Measurements from ENCODE around the gene SLC22A16. TPM values are rescaled to one million over a fixed set of nuclear protein-coding genes. Genes with fewer than 3 reads are reported as not detected.
"Not testable (repeated sequence)": the region's sequence is repeated elsewhere in the genome, so short reads cannot be mapped to it uniquely, and the experiment has no call there.

Gene SLC22A16
- polyA plus RNA-seq, 4 donors: 0.15 to 0.16 TPM; not detected in 2

- Histone ChIP-seq H3K4me1 (ENCODE audit: control insufficient read depth in 3 of 3, insufficient read depth in 2 of 3, low read depth in 1 of 3, low read length in 2 of 3) (no peaks in the 10 kb centered on the region), H3K27ac (ENCODE audit: low read depth in 1 of 3, low read length in 2 of 3) (no peak overlapping the region), H3K9me3 (ENCODE audit: control insufficient read depth in 2 of 2, insufficient read depth in 1 of 2, low read depth in 1 of 2, low read length in 1 of 2) (no peaks in the 10 kb centered on the region), H3K36me3 (ENCODE audit: control insufficient read depth in 3 of 3, insufficient read depth in 2 of 3, low read depth in 1 of 3, low read length in 3 of 3) (no peaks in the 10 kb centered on the region), H3K4me3 (ENCODE audit: low read depth in 1 of 3, low read length in 3 of 3) (no peak overlapping the region), H3K27me3 (ENCODE audit: control insufficient read depth in 3 of 3, insufficient read depth in 3 of 3, low read length in 3 of 3) (no peaks in the 10 kb centered on the region)
- FAIRE-seq (no peak), DNase-seq (no peak)
- WGBS, 3 donors: 82 to 93% (median 84%) methylated on average over 3 of the region's 3 CpGs
Measured at GRCh38 chr6:110468731-110469130, 7.7 kb downstream of the SLC22A16 start.

- no peaks in the 10 kb centered on the region for H3K4me1 ChIP-seq (ENCODE audit: control insufficient read depth in 3 of 3, insufficient read depth in 2 of 3, low read depth in 1 of 3, low read length in 2 of 3)
- WGBS, 3 donors: 74 to 92% (median 77%) methylated on average over 1 of the region's 1 CpG
Measured at GRCh38 chr6:110467566-110468140, 8.8 kb downstream of the SLC22A16 start.

GRCh38 chr6:110462884-110463481, 13.4 kb downstream of the SLC22A16 start:
- H3K36me3 ChIP-seq (ENCODE audit: control insufficient read depth in 3 of 3, insufficient read depth in 2 of 3, low read depth in 1 of 3, low read length in 3 of 3): no peaks in the 10 kb centered on the region
- peaks cover 0 to 19% of the 10 kb centered on the region in 2 donors for H3K9me3 ChIP-seq (ENCODE audit: control insufficient read depth in 2 of 2, insufficient read depth in 1 of 2, low read depth in 1 of 2, low read length in 1 of 2)
- DNase-seq (no peak), FAIRE-seq (no peak)
- no peak overlapping the region for H3K27ac ChIP-seq (ENCODE audit: low read depth in 1 of 3, low read length in 2 of 3)
- 84 to 90% (median 86%) methylated on average over 2 of the region's 2 CpGs for WGBS, 3 donors
- no peaks in the 10 kb centered on the region for H3K4me1 ChIP-seq (ENCODE audit: control insufficient read depth in 3 of 3, insufficient read depth in 2 of 3, low read depth in 1 of 3, low read length in 2 of 3)
- peaks cover 0 to 2% (median 0%) of the 10 kb centered on the region in 3 donors for H3K27me3 ChIP-seq (ENCODE audit: control insufficient read depth in 3 of 3, insufficient read depth in 3 of 3, low read length in 3 of 3)
- H3K4me3 ChIP-seq (ENCODE audit: low read depth in 1 of 3, low read length in 3 of 3): no peak overlapping the region

More at GRCh38 chr6:110467566-110468140, 8.8 kb downstream of the SLC22A16 start:
- no peak overlapping the region for H3K4me3 ChIP-seq (ENCODE audit: low read depth in 1 of 3, low read length in 3 of 3)
- H3K9me3 ChIP-seq (ENCODE audit: control insufficient read depth in 2 of 2, insufficient read depth in 1 of 2, low read depth in 1 of 2, low read length in 1 of 2): no peaks in the 10 kb centered on the region
- FAIRE-seq: no peak
- H3K27ac ChIP-seq (ENCODE audit: low read depth in 1 of 3, low read length in 2 of 3): no peak overlapping the region
- no peak for DNase-seq
- no peaks in the 10 kb centered on the region for H3K27me3 ChIP-seq (ENCODE audit: control insufficient read depth in 3 of 3, insufficient read depth in 3 of 3, low read length in 3 of 3)
- H3K36me3 ChIP-seq (ENCODE audit: control insufficient read depth in 3 of 3, insufficient read depth in 2 of 3, low read depth in 1 of 3, low read length in 3 of 3): no peaks in the 10 kb centered on the region

- DNase-seq (no peak), FAIRE-seq (no peak)
- Histone ChIP-seq H3K27me3 (ENCODE audit: control insufficient read depth in 3 of 3, insufficient read depth in 3 of 3, low read length in 3 of 3) (peaks cover 0 to 2% (median 0%) of the 10 kb centered on the region in 3 donors), H3K36me3 (ENCODE audit: control insufficient read depth in 3 of 3, insufficient read depth in 2 of 3, low read depth in 1 of 3, low read length in 3 of 3) (no peaks in the 10 kb centered on the region), H3K4me1 (ENCODE audit: control insufficient read depth in 3 of 3, insufficient read depth in 2 of 3, low read depth in 1 of 3, low read length in 2 of 3) (no peaks in the 10 kb centered on the region), H3K9me3 (ENCODE audit: control insufficient read depth in 2 of 2, insufficient read depth in 1 of 2, low read depth in 1 of 2, low read length in 1 of 2) (peaks cover 0 to 23% of the 10 kb centered on the region in 2 donors), H3K4me3 (ENCODE audit: low read depth in 1 of 3, low read length in 3 of 3) (no peak overlapping the region), H3K27ac (ENCODE audit: low read depth in 1 of 3, low read length in 2 of 3) (no peak overlapping the region)
- 91 to 100% (median 94%) methylated on average over 1 of the region's 1 CpG for WGBS, 3 donors
Measured at GRCh38 chr6:110461376-110461775, 15.0 kb downstream of the SLC22A16 start.

- H3K4me3 ChIP-seq (ENCODE audit: low read depth in 1 of 3, low read length in 3 of 3): no peak overlapping the region
- DNase-seq (no peak), FAIRE-seq (no peak)
- H3K4me1 ChIP-seq (ENCODE audit: control insufficient read depth in 3 of 3, insufficient read depth in 2 of 3, low read depth in 1 of 3, low read length in 2 of 3): no peaks in the 10 kb centered on the region
- peaks cover 0 to 24% of the 10 kb centered on the region in 2 donors for H3K9me3 ChIP-seq (ENCODE audit: control insufficient read depth in 2 of 2, insufficient read depth in 1 of 2, low read depth in 1 of 2, low read length in 1 of 2)
- no peaks in the 10 kb centered on the region for H3K36me3 ChIP-seq (ENCODE audit: control insufficient read depth in 3 of 3, insufficient read depth in 2 of 3, low read depth in 1 of 3, low read length in 3 of 3)
- no peak overlapping the region for H3K27ac ChIP-seq (ENCODE audit: low read depth in 1 of 3, low read length in 2 of 3)
- peaks cover 0 to 2% (median 0%) of the 10 kb centered on the region in 3 donors for H3K27me3 ChIP-seq (ENCODE audit: control insufficient read depth in 3 of 3, insufficient read depth in 3 of 3, low read length in 3 of 3)
- whole genome bisulfite sequencing, 3 donors: 89 to 94% (median 89%) methylated on average over 2 of the region's 2 CpGs
Measured at GRCh38 chr6:110459137-110459536, 17.3 kb downstream of the SLC22A16 start.

GRCh38 chr6:110458476-110458875, 17.9 kb downstream of the SLC22A16 start:
- Histone ChIP-seq H3K4me3 (ENCODE audit: low read depth in 1 of 3, low read length in 3 of 3) (no peak overlapping the region), H3K27ac (ENCODE audit: low read depth in 1 of 3, low read length in 2 of 3) (no peak overlapping the region), H3K4me1 (ENCODE audit: control insufficient read depth in 3 of 3, insufficient read depth in 2 of 3, low read depth in 1 of 3, low read length in 2 of 3) (no peaks in the 10 kb centered on the region), H3K9me3 (ENCODE audit: control insufficient read depth in 2 of 2, insufficient read depth in 1 of 2, low read depth in 1 of 2, low read length in 1 of 2) (peaks cover 0 to 24% of the 10 kb centered on the region in 2 donors), H3K27me3 (ENCODE audit: control insufficient read depth in 3 of 3, insufficient read depth in 3 of 3, low read length in 3 of 3) (peaks cover 0 to 2% (median 0%) of the 10 kb centered on the region in 3 donors), H3K36me3 (ENCODE audit: control insufficient read depth in 3 of 3, insufficient read depth in 2 of 3, low read depth in 1 of 3, low read length in 3 of 3) (no peaks in the 10 kb centered on the region)
- WGBS, 3 donors: 94 to 100% (median 100%) methylated on average over 1 of the region's 1 CpG
- DNase-seq (no peak), FAIRE-seq (no peak)

GRCh38 chr6:110457567-110458175, 18.7 kb downstream of the SLC22A16 start:
- H3K9me3 ChIP-seq (ENCODE audit: control insufficient read depth in 2 of 2, insufficient read depth in 1 of 2, low read depth in 1 of 2, low read length in 1 of 2): peaks cover 0 to 24% of the 10 kb centered on the region in 2 donors
- 74 to 86% (median 82%) methylated on average over 8 of the region's 8 CpGs for WGBS, 3 donors
- not testable (repeated sequence) for H3K4me1 ChIP-seq (ENCODE audit: control insufficient read depth in 3 of 3, insufficient read depth in 2 of 3, low read depth in 1 of 3, low read length in 2 of 3); H3K36me3 ChIP-seq (ENCODE audit: control insufficient read depth in 3 of 3, insufficient read depth in 2 of 3, low read depth in 1 of 3, low read length in 3 of 3); H3K4me3 ChIP-seq (ENCODE audit: low read depth in 1 of 3, low read length in 3 of 3); H3K27ac ChIP-seq (ENCODE audit: low read depth in 1 of 3, low read length in 2 of 3); H3K27me3 ChIP-seq (ENCODE audit: control insufficient read depth in 3 of 3, insufficient read depth in 3 of 3, low read length in 3 of 3); FAIRE-seq
- peak in 1 of 2 donors; percentile 41 for DNase-seq

GRCh38 chr6:110456694-110457093, 19.7 kb downstream of the SLC22A16 start:
- Histone ChIP-seq H3K27me3 (ENCODE audit: control insufficient read depth in 3 of 3, insufficient read depth in 3 of 3, low read length in 3 of 3) (peaks cover 0 to 2% (median 0%) of the 10 kb centered on the region in 3 donors), H3K27ac (ENCODE audit: low read depth in 1 of 3, low read length in 2 of 3) (no peak overlapping the region), H3K9me3 (ENCODE audit: control insufficient read depth in 2 of 2, insufficient read depth in 1 of 2, low read depth in 1 of 2, low read length in 1 of 2) (peaks cover 0 to 19% of the 10 kb centered on the region in 2 donors), H3K4me1 (ENCODE audit: control insufficient read depth in 3 of 3, insufficient read depth in 2 of 3, low read depth in 1 of 3, low read length in 2 of 3) (no peaks in the 10 kb centered on the region), H3K36me3 (ENCODE audit: control insufficient read depth in 3 of 3, insufficient read depth in 2 of 3, low read depth in 1 of 3, low read length in 3 of 3) (no peaks in the 10 kb centered on the region), H3K4me3 (ENCODE audit: low read depth in 1 of 3, low read length in 3 of 3) (no peak overlapping the region)
- WGBS, 3 donors: 87 to 92% (median 91%) methylated on average over 3 of the region's 3 CpGs
- FAIRE-seq (no peak), DNase-seq (no peak)
